Osteoblast (primary cell): ENCODE results near the gene GRM1. TPM values are rescaled to one million over a fixed set of nuclear protein-coding genes. Genes with fewer than 3 reads are reported as not detected.

Source experiments
- DNase-seq: peaks from one replicate; pipeline ENCODE4 v3.0.0; 2011; ENCODE audit warnings: low spot score, mixed read lengths; ENCODE audit not compliant: insufficient read length; ENCODE audit errors: missing footprints
- H2AFZ ChIP-seq: 2 replicates; pipeline ENCODE4 v1.6.0; 2011; ENCODE audit warnings: mild to moderate bottlenecking, low read length
- H3K27ac ChIP-seq: 2 replicates; pipeline ENCODE4 v1.5.1; 2011; ENCODE audit warnings: mild to moderate bottlenecking, low read depth, low read length, moderate library complexity
- H3K27me3 ChIP-seq: 2 replicates; pipeline ENCODE4 v1.6.0; 2012; ENCODE audit warnings: mild to moderate bottlenecking, control low read depth, inconsistent platforms, low read length, moderate library complexity; ENCODE audit not compliant: insufficient read depth
- H3K36me3 ChIP-seq: 2 replicates; pipeline ENCODE4 v1.5.1; 2011; ENCODE audit warnings: mild to moderate bottlenecking, low read length, control low read depth, moderate library complexity; ENCODE audit not compliant: insufficient read depth
- H3K4me1 ChIP-seq: 2 replicates; pipeline ENCODE4 v1.5.1; 2011; ENCODE audit warnings: mild to moderate bottlenecking, low read length, control low read depth, moderate library complexity; ENCODE audit not compliant: insufficient read depth
- H3K4me2 ChIP-seq: 2 replicates; pipeline ENCODE4 v1.6.0; 2011; ENCODE audit warnings: mild to moderate bottlenecking, low read length; ENCODE audit not compliant: insufficient read depth
- H3K4me3 ChIP-seq: fragments of 200-600 bp; sonication (generic); 3 replicates; pipeline ENCODE4 v1.5.1; 2012; ENCODE audit warnings: mild to moderate bottlenecking, low read length, inconsistent platforms; ENCODE audit not compliant: insufficient read depth
- H3K79me2 ChIP-seq: 2 replicates; pipeline ENCODE4 v1.6.0; 2012; ENCODE audit warnings: mild to moderate bottlenecking, low read length, control low read depth, inconsistent platforms; ENCODE audit not compliant: insufficient read depth
- H3K9me3 ChIP-seq: 2 replicates; pipeline ENCODE4 v1.5.1; 2011; ENCODE audit warnings: low read depth, low read length, control low read depth
- H4K20me1 ChIP-seq: 2 replicates; pipeline ENCODE4 v1.6.0; 2012; ENCODE audit warnings: mild to moderate bottlenecking, low read length, control low read depth; ENCODE audit not compliant: insufficient read depth
- CTCF ChIP-seq: IDR thresholded peaks from 2 replicates; pipeline ENCODE4 v1.5.1; 2011; ENCODE audit warnings: mild to moderate bottlenecking, low read depth, low read length, moderate library complexity; ENCODE audit errors: extremely low read depth
- total RNA-seq: library from RNA; depleted of rRNA; stranded (reverse); fragments of >200 nt; gene quantifications from 2 replicates; pipeline ENCODE4 v1.2.3, GENCODE V29; 2012

The GRM1 gene
- total RNA-seq, 1 donor: under 0.01 TPM

GRCh38 chr6:146410851-146411595 lies 382.2 kb downstream of the GRM1 start:
- H3K9me3 ChIP-seq: no peaks in the 10 kb centered on the region

GRCh38 chr6:146419576-146419975 lies 390.7 kb downstream of the GRM1 start:
- H3K4me3 ChIP-seq: no peak overlapping the region
- no peak for TF ChIP-seq CTCF
- no peaks in the 10 kb centered on the region for H3K4me1 ChIP-seq
- H4K20me1 ChIP-seq: no peaks in the 10 kb centered on the region
- H3K79me2 ChIP-seq: no peaks in the 10 kb centered on the region
- H3K36me3 ChIP-seq: no peaks in the 10 kb centered on the region
- H3K9me3 ChIP-seq: no peaks in the 10 kb centered on the region
- no peak for DNase-seq
- H2AFZ ChIP-seq: no peak overlapping the region
- no peak overlapping the region for H3K4me2 ChIP-seq
- no peak overlapping the region for H3K27ac ChIP-seq
- H3K27me3 ChIP-seq: no peaks in the 10 kb centered on the region

More at GRCh38 chr6:146410851-146411595, 382.2 kb downstream of the GRM1 start:
- H3K79me2 ChIP-seq: no peaks in the 10 kb centered on the region
- no peak overlapping the region for H3K4me3 ChIP-seq
- TF ChIP-seq CTCF: no peak
- no peaks in the 10 kb centered on the region for H4K20me1 ChIP-seq
- no peak overlapping the region for H2AFZ ChIP-seq
- no peak overlapping the region for H3K27ac ChIP-seq
- H3K4me2 ChIP-seq: no peak overlapping the region
- no peaks in the 10 kb centered on the region for H3K36me3 ChIP-seq
- DNase-seq: no peak
- H3K27me3 ChIP-seq: no peaks in the 10 kb centered on the region
- H3K4me1 ChIP-seq: no peaks in the 10 kb centered on the region

- Histone ChIP-seq H4K20me1 (no peaks in the 10 kb centered on the region), H3K27ac (no peak overlapping the region), H3K4me2 (no peak overlapping the region), H3K79me2 (no peaks in the 10 kb centered on the region), H3K4me3 (no peak overlapping the region), H3K27me3 (no peaks in the 10 kb centered on the region), H2AFZ (no peak overlapping the region), H3K36me3 (no peaks in the 10 kb centered on the region), H3K9me3 (no peaks in the 10 kb centered on the region), H3K4me1 (no peaks in the 10 kb centered on the region)
- no peak for DNase-seq
- TF ChIP-seq CTCF: no peak
Observed at GRCh38 chr6:146420255-146420654, 391.4 kb downstream of the GRM1 start.

- Histone ChIP-seq H3K27ac (no peak overlapping the region), H4K20me1 (no peaks in the 10 kb centered on the region), H3K4me3 (no peak overlapping the region), H3K4me1 (no peaks in the 10 kb centered on the region), H3K27me3 (no peaks in the 10 kb centered on the region), H3K4me2 (no peak overlapping the region), H3K36me3 (no peaks in the 10 kb centered on the region), H3K79me2 (no peaks in the 10 kb centered on the region), H2AFZ (no peak overlapping the region), H3K9me3 (no peaks in the 10 kb centered on the region)
- TF ChIP-seq CTCF: no peak
- DNase-seq: no peak
Observed at GRCh38 chr6:146422789-146423375, 394.0 kb downstream of the GRM1 start.
